Articular chondrocyte of knee joint (primary cell): ENCODE measurements around the gene RILPL2. TPM values are rescaled to one million over a fixed set of nuclear protein-coding genes. Genes with fewer than 3 reads are reported as not detected.

ENCODE experiments used
- total RNA-seq: library from RNA; depleted of rRNA; stranded (reverse); fragments of >200 nt; gene quantifications from 2 replicates; pipeline ENCODE4 v1.2.3, GENCODE V29; 2012

RILPL2 gene, protein sequence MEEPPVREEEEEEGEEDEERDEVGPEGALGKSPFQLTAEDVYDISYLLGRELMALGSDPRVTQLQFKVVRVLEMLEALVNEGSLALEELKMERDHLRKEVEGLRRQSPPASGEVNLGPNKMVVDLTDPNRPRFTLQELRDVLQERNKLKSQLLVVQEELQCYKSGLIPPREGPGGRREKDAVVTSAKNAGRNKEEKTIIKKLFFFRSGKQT
- total RNA-seq: 6.1 and 7.1 TPM in 2 replicates

DNA sequence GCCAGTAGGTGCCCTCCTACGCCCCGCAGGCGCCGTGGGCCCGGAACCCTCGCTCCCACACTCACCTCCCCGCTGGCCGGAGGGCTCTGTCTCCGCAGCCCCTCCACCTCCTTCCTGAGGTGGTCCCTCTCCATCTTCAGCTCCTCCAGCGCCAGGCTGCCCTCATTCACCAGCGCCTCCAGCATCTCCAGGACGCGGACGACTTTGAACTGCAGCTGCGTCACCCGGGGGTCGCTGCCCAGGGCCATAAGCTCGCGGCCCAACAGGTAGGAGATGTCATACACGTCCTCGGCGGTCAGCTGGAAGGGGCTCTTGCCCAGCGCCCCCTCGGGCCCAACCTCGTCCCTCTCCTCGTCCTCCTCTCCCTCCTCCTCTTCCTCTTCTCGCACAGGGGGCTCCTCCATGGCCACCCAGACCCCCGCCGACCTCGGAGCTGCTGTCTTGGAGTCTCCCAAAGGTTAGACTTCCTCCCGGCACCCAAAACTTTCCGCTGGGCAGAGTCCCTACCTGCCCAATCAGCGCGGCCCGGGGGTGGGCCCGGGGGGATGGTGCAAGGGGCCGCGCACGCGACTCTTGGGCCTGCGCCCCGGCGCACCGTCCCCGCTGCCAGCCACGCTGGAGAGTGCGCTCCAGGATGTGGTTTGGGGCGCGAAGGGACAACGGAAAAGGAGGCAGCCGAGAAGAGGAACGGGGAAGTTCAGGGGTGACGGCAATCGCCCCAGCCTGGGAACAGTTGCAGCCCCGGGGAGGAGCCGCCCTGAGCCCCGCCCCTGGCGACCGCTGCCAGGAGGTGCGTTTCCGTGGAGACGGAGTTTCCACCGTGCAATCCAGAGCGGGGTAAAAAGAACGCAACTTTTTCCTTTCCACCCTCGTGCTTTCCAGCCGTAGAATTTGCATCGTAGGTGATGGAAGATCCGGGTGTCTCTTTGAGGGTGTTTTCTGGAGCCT is at the start of gene RILPL2:
Gene RILPL2 (minus strand): TSS at position 668 of the 948 bp plus-strand sequence. CDS start 264 bp downstream, at position 404.

DNA sequence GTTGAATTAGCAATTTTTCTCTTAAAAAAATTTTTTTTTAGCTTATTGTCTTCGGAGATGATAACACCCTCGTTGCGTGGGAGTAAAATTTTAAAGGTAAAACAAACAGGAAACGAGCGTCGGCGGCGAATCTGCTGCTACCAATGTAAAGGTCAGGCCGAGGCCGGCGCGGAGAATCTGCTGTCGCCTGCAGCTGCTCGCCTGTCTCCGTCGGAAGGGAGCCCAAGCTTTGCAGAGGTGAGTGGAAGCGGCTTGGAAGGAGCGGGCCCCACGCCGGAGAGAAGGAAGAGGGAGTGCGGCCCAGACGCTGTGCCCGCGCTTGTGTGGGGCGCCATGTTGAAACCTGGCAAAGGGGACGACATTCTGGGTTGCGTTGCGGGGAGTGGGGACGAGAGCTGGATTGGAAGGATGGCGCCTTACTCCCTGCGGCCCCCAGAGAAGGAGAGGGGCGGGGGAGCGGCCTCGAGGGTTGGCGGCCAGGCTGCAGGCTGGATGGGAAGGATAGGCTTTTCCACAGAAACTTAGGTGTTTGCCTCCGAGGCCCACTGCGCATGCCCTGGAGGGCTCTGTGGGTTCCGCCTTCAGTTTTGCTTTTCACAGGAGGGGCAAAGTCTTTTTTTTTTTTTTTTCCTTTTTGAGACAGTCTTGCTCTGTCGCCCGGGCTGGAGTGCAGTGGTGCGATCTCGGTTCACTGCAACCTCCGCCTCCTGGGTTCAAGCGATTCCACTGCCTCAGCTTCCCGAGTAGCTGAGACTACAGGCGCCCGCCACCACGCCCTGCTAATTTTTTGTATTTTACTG is 21.7 kb upstream of the RILPL2 start, which contains the start of gene SNRNP35:
Gene SNRNP35 (plus strand): TSS at position 160 of the 800 bp plus-strand sequence. CDS start 7,402 bp downstream, outside the sequence.

Other genes starting within 250 kb of the RILPL2 start
- 48.5 and 51.8 TPM in 2 replicates for gene MPHOSPH9, start 203.5 kb downstream of the RILPL2 start, total RNA-seq
- gene MTRFR, start 203.2 kb downstream of the RILPL2 start, total RNA-seq: 11.5 and 12.2 TPM in 2 replicates
- gene CDK2AP1, start 164.8 kb downstream of the RILPL2 start, total RNA-seq: 274 and 291 TPM in 2 replicates
- 33.6 and 41.1 TPM in 2 replicates for gene SBNO1, start 71.8 kb downstream of the RILPL2 start, total RNA-seq
- 45.5 and 49.0 TPM in 2 replicates for gene KMT5A, start 52.6 kb downstream of the RILPL2 start, total RNA-seq
- gene SNRNP35, start 21.5 kb upstream of the RILPL2 start, total RNA-seq: 12.0 and 12.6 TPM in 2 replicates
- gene RILPL1, start 97.0 kb upstream of the RILPL2 start, total RNA-seq: 11.2 and 13.3 TPM in 2 replicates
- 582 and 597 TPM in 2 replicates for gene TMED2, start 147.9 kb upstream of the RILPL2 start, total RNA-seq
- 16.2 and 17.9 TPM in 2 replicates for gene DDX55, start 165.4 kb upstream of the RILPL2 start, total RNA-seq
- 38.5 and 44.0 TPM in 2 replicates for gene EIF2B1, start 197.0 kb upstream of the RILPL2 start, total RNA-seq
- 64.9 and 68.6 TPM in 2 replicates for gene GTF2H3, start 197.1 kb upstream of the RILPL2 start, total RNA-seq
- gene TCTN2, start 234.4 kb upstream of the RILPL2 start, total RNA-seq: 24.2 and 29.0 TPM in 2 replicates